GM18858 (cell line): ENCODE measurements around the gene TBC1D2B.
"Not testable (repeated sequence)": the region's sequence is repeated elsewhere in the genome, so short reads cannot be mapped to it uniquely, and the experiment has no call there.

Experiments used
- ATAC-seq: cut with Tn5 transposase; IDR thresholded peaks from one replicate; pipeline ENCODE4 v1.9.1; 2021; ENCODE audit not compliant: unreplicated experiment

Gene TBC1D2B

GRCh38 chr15:77992356-77993222 is 84.9 kb downstream of the TBC1D2B start:
- no peak for ATAC-seq

GRCh38 chr15:77991658-77992201 is 85.8 kb downstream of the TBC1D2B start:
- not testable (repeated sequence) for ATAC-seq

- no peak for ATAC-seq
Observed at GRCh38 chr15:77991029-77991406, 86.5 kb downstream of the TBC1D2B start.

GRCh38 chr15:77989296-77990143 is 88.0 kb downstream of the TBC1D2B start:
- ATAC-seq: no peak

- ATAC-seq: no peak
Observed at GRCh38 chr15:77988347-77989295, 88.9 kb downstream of the TBC1D2B start.

- ATAC-seq: not testable (repeated sequence)
Observed at GRCh38 chr15:77987765-77988136, 89.8 kb downstream of the TBC1D2B start.

GRCh38 chr15:77986891-77987764 is 90.4 kb downstream of the TBC1D2B start:
- ATAC-seq: no peak

- ATAC-seq: no peak
Observed at GRCh38 chr15:77985931-77986480, 91.5 kb downstream of the TBC1D2B start.

GRCh38 chr15:77985031-77985930 is 92.2 kb downstream of the TBC1D2B start:
- no peak for ATAC-seq

- ATAC-seq: no peak
Observed at GRCh38 chr15:77984446-77984861, 93.1 kb downstream of the TBC1D2B start.

GRCh38 chr15:77983708-77984445 is 93.6 kb downstream of the TBC1D2B start:
- no peak for ATAC-seq

GRCh38 chr15:77983091-77983707 is 94.3 kb downstream of the TBC1D2B start:
- no peak for ATAC-seq

GRCh38 chr15:77982127-77982490 is 95.4 kb downstream of the TBC1D2B start:
- no peak for ATAC-seq

- no peak for ATAC-seq
Observed at GRCh38 chr15:77981281-77982126, 96.0 kb downstream of the TBC1D2B start.

- ATAC-seq: not testable (repeated sequence)
Observed at GRCh38 chr15:77980674-77981073, 96.8 kb downstream of the TBC1D2B start.

- no peak for ATAC-seq
Observed at GRCh38 chr15:77980098-77980497, 97.4 kb downstream of the TBC1D2B start.
